ENCODE measurements around the gene SLA2.
A peak's percentile ranks its signal among the peaks of the same experiment; 100 is the strongest.
"Not testable (repeated sequence)": the region's sequence is repeated elsewhere in the genome, so short reads cannot be mapped to it uniquely, and the experiment has no call there.

Gene SLA2

GRCh38 chr20:36573798-36574365, 72.1 kb downstream of the SLA2 start:
- peak; percentile 59 to 85 (median 74) for DNase-seq

GRCh38 chr20:36573103-36573797, 72.7 kb downstream of the SLA2 start, which contains the start of gene TGIF2:
Gene TGIF2 (plus strand): TSS chr20:36573597. CDS start chr20:36578775, 5,178 bp downstream.
- DNase-seq = peak; percentile 64 to 82 (median 71)

- DNase-seq = peak; percentile 59 to 78 (median 68)
These were observed 73.3 kb downstream of the SLA2 start for GRCh38 chr20:36572701-36573102.

- DNase-seq = peak in 1 of 4 experiments; percentile 13
These were observed 74.2 kb downstream of the SLA2 start for GRCh38 chr20:36571564-36572504.

- DNase-seq = no peak
These were observed 76.1 kb downstream of the SLA2 start for GRCh38 chr20:36569847-36570429.

GRCh38 chr20:36565520-36565919, 80.5 kb downstream of the SLA2 start:
- DNase-seq = no peak

- not testable (repeated sequence) for DNase-seq
These were observed 81.3 kb downstream of the SLA2 start for GRCh38 chr20:36564726-36565121.

GRCh38 chr20:36564078-36564725, 81.8 kb downstream of the SLA2 start:
- not testable (repeated sequence) for DNase-seq

GRCh38 chr20:36563374-36563773, 82.6 kb downstream of the SLA2 start:
- DNase-seq = no peak

GRCh38 chr20:36562724-36563123, 83.3 kb downstream of the SLA2 start:
- DNase-seq = no peak

All from suppressor macrophage (primary cell).